ENCODE measurements around the gene ZHX3.

DNA sequence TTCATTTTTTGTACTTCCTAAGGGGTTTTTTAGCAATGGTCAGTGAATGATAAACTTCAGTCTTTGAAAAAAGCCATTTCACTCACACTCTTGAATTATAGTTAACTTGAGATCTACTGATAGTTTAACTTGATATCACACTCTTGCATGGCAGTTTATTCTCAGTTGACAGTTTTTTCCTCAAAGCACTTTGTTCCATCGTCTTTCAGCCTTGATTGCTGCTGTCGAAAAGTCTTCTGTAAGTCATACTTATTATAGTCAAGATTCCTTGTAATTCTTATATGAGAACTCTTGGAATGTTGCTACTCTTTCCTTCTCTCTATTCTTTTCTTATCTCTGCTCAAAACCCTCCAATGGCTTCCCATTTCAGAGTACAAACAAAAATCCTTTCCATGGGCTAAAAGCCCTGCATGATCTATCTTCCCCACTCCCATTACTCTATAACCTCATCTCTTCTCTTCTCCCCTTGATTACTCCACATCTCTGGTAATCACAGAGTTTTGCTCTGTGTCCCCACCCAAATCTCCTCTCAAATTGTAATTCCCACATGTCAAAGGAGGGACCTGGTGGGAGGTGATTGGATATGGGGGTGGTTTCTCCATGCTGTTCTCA is 31.2 kb downstream of the ZHX3 start:
- TF ChIP-seq, protein P1, sequence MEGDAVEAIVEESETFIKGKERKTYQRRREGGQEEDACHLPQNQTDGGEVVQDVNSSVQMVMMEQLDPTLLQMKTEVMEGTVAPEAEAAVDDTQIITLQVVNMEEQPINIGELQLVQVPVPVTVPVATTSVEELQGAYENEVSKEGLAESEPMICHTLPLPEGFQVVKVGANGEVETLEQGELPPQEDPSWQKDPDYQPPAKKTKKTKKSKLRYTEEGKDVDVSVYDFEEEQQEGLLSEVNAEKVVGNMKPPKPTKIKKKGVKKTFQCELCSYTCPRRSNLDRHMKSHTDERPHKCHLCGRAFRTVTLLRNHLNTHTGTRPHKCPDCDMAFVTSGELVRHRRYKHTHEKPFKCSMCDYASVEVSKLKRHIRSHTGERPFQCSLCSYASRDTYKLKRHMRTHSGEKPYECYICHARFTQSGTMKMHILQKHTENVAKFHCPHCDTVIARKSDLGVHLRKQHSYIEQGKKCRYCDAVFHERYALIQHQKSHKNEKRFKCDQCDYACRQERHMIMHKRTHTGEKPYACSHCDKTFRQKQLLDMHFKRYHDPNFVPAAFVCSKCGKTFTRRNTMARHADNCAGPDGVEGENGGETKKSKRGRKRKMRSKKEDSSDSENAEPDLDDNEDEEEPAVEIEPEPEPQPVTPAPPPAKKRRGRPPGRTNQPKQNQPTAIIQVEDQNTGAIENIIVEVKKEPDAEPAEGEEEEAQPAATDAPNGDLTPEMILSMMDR (IDR thresholded peaks at IDR 0.05), result no peak
- TF ChIP-seq POLR2A (IDR thresholded peaks at IDR 0.05), result no peak
- no peak for TF ChIP-seq POLR2AphosphoS5 (IDR thresholded peaks at IDR 0.05; ENCODE audit: insufficient read depth in 1 of 2, low read depth in 1 of 2)
